Smooth muscle cell (in vitro differentiated cells): ENCODE data around the gene ABR. TPM values are rescaled to one million over a fixed set of nuclear protein-coding genes. Genes with fewer than 3 reads are reported as not detected.

Source experiments
- DNase-seq: peaks from one replicate; lab custom pipeline; 2025; ENCODE audit not compliant: unreplicated experiment; lab: John Stamatoyannopoulos, UW
- H2AFZ ChIP-seq: fragments of 200-600 bp; sonication (generic); 2 replicates; pipeline ENCODE4 v1.6.0; 2016; ENCODE audit warnings: antibody characterized with exemption, low read depth, mild to moderate bottlenecking
- H3F3A ChIP-seq: fragments of 200-600 bp; sonication (generic); 2 replicates; pipeline ENCODE4 v1.6.0; 2017; ENCODE audit warnings: antibody characterized with exemption, low read depth
- H3K27ac ChIP-seq: fragments of 200-600 bp; sonication (generic); 2 replicates; pipeline ENCODE4 v1.5.1; 2016; ENCODE audit warnings: low read depth, mild to moderate bottlenecking
- H3K27me3 ChIP-seq: fragments of 200-600 bp; sonication (generic); 2 replicates; pipeline ENCODE4 v1.6.1; 2016; ENCODE audit warnings: low read depth, mild to moderate bottlenecking
- H3K36me3 ChIP-seq: fragments of 200-600 bp; sonication (generic); 2 replicates; pipeline ENCODE4 v1.5.1; 2016; ENCODE audit warnings: low read depth
- H3K4me1 ChIP-seq: fragments of 200-600 bp; sonication (generic); 2 replicates; pipeline ENCODE4 v1.5.1; 2016; ENCODE audit warnings: low read depth
- H3K4me2 ChIP-seq: fragments of 200-600 bp; sonication (generic); 2 replicates; pipeline ENCODE4 v1.6.0; 2016; ENCODE audit warnings: mild to moderate bottlenecking
- H3K4me3 ChIP-seq: fragments of 200-600 bp; sonication (generic); 2 replicates; pipeline ENCODE4 v1.5.1; 2016; ENCODE audit warnings: mild to moderate bottlenecking
- H3K79me2 ChIP-seq: fragments of 200-600 bp; sonication (generic); 2 replicates; pipeline ENCODE4 v1.6.0; 2016; ENCODE audit warnings: low read depth, mild to moderate bottlenecking
- H3K9ac ChIP-seq: fragments of 200-600 bp; sonication (generic); 2 replicates; pipeline ENCODE4 v1.6.0; 2016; ENCODE audit warnings: low read depth
- H3K9me3 ChIP-seq: fragments of 200-600 bp; sonication (generic); replicated peaks from 2 replicates; pipeline ENCODE4 v1.5.1; 2016; ENCODE audit warnings: low read depth
- H4K20me1 ChIP-seq: fragments of 200-600 bp; sonication (generic); 2 replicates; pipeline ENCODE4 v1.6.0; 2016; ENCODE audit warnings: low read depth
- WGBS: methylation state at CpG from one replicate; pipeline ENCODE4 v1.1.7; 2016; ENCODE audit warnings: low lambda C conversion rate; 5-methylcytosine and 5-hydroxymethylcytosine counted together
- polyA plus RNA-seq: library from polyadenylated mRNA; unstranded; fragments of >200 nt; fragmentation: Nextera tagmentation; extraction: Ambion mirVana; gene quantifications from 2 replicates; pipeline ENCODE4 v1.2.1, GENCODE V29; 2016
- total RNA-seq: library from RNA; depleted of rRNA; stranded (reverse); fragments of >200 nt; gene quantifications from 2 replicates; pipeline ENCODE4 v1.2.3, GENCODE V29; 2014
- TF ChIP-seq, protein P1 (sequence below): fragments of 200-600 bp; sonication (generic); IDR thresholded peaks from 2 replicates; pipeline ENCODE4 v1.5.1; 2017; ENCODE audit warnings: borderline replicate concordance, mild to moderate bottlenecking, antibody characterized with exemption; ENCODE audit not compliant: insufficient read depth, poor library complexity, severe bottlenecking

The ABR gene
- total and polyA plus RNA-seq, 2 experiments from 2014 or later: 16.1 to 29.1 TPM

DNA sequence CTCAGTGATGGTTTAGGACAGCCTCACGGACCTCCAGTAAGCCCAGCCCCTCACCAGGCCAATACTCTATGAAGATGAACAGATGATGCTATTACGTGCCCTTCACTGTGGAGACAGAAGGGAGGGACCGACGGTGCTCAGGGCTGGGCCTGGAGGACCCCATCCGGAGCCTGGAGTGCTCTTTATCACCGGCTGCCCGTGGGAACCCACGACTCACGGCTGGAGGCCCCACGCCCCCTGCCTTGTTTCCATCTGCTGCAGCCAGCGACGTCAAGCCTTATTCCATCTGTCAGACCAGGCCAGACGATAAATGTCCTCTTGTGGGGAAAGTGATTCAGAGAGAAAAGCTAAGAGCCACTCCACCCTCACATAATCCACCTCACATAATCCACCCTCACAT lies 186.8 kb downstream of the ABR start:
- no peaks in the 10 kb centered on the region for H3K27me3 ChIP-seq
- no peaks in the 10 kb centered on the region for H3K9me3 ChIP-seq
- no peak overlapping the region for H3K9ac ChIP-seq
- H3F3A ChIP-seq: no peaks in the 10 kb centered on the region
- no peak for DNase-seq
- peaks cover 10% of the 10 kb centered on the region for H3K79me2 ChIP-seq
- no peak overlapping the region for H3K27ac ChIP-seq
- TF ChIP-seq, protein P1, sequence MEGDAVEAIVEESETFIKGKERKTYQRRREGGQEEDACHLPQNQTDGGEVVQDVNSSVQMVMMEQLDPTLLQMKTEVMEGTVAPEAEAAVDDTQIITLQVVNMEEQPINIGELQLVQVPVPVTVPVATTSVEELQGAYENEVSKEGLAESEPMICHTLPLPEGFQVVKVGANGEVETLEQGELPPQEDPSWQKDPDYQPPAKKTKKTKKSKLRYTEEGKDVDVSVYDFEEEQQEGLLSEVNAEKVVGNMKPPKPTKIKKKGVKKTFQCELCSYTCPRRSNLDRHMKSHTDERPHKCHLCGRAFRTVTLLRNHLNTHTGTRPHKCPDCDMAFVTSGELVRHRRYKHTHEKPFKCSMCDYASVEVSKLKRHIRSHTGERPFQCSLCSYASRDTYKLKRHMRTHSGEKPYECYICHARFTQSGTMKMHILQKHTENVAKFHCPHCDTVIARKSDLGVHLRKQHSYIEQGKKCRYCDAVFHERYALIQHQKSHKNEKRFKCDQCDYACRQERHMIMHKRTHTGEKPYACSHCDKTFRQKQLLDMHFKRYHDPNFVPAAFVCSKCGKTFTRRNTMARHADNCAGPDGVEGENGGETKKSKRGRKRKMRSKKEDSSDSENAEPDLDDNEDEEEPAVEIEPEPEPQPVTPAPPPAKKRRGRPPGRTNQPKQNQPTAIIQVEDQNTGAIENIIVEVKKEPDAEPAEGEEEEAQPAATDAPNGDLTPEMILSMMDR: no peak
- no peak overlapping the region for H2AFZ ChIP-seq
- H4K20me1 ChIP-seq: peaks cover 3% of the 10 kb centered on the region
- no peaks in the 10 kb centered on the region for H3K36me3 ChIP-seq
- no peak overlapping the region for H3K4me2 ChIP-seq
- WGBS: 59% methylated on average over 13 of the region's 13 CpGs
- H3K4me3 ChIP-seq: no peak overlapping the region
- H3K4me1 ChIP-seq: peaks cover 3% of the 10 kb centered on the region

DNA sequence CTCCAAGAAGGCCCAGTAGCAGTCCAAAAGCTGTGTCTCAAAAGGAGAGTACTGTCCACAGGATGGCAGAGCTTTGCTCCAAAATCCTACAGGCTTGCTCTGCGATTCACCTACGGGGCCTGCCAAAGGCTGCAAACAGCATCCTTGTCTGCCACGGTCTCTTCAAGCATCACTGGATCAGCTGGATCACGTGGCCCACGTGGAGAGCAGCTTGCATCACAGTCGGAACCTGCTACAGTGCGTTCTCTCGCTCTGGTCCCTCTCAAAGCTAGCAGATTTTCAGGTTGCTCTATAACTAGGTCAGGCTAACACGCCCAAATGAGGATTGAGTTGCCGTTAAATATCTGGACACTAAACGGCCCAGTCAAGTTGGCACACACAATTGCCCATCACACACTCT lies 191.2 kb downstream of the ABR start:
- Histone ChIP-seq H3K36me3 (no peaks in the 10 kb centered on the region), H4K20me1 (no peaks in the 10 kb centered on the region), H3K9me3 (no peaks in the 10 kb centered on the region), H3K27me3 (no peaks in the 10 kb centered on the region), H3K4me3 (no peak overlapping the region), H3K4me1 (no peaks in the 10 kb centered on the region), H3F3A (no peaks in the 10 kb centered on the region), H2AFZ (no peak overlapping the region), H3K9ac (no peak overlapping the region), H3K79me2 (no peaks in the 10 kb centered on the region), H3K27ac (no peak overlapping the region), H3K4me2 (no peak overlapping the region)
- TF ChIP-seq, protein P1: no peak
- DNase-seq: no peak
- WGBS: 95% methylated on average over 11 of the region's 11 CpGs

DNA sequence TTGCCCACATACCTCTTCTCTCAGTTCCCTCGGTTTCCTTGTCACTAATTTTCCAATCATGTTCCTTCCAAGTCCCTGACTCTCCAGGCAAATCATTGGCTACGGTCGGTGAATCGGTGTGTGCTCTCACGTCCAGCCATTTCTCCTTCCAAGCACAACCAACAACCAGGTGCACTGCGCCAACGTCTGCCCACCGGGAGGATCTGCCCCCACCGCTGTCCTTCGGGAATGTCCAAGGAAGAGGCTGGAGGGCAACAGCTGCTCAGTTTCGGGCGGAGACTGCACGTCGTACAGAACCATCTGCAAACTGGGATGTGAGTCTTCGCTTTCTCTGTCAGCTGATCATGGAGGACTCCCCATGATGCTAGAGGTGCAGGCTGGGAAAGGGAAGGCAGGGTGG lies 191.8 kb downstream of the ABR start:
- H3K4me1 ChIP-seq: no peaks in the 10 kb centered on the region
- WGBS: 91% methylated on average over 15 of the region's 15 CpGs

More for the DNA sequence above, 191.8 kb downstream of the ABR start:
- Histone ChIP-seq H3K27me3 (no peaks in the 10 kb centered on the region), H3K9me3 (no peaks in the 10 kb centered on the region), H3K36me3 (no peaks in the 10 kb centered on the region), H4K20me1 (no peaks in the 10 kb centered on the region), H3K4me3 (no peak overlapping the region), H3K9ac (no peak overlapping the region), H3K79me2 (no peaks in the 10 kb centered on the region), H2AFZ (no peak overlapping the region), H3K27ac (no peak overlapping the region), H3F3A (no peaks in the 10 kb centered on the region), H3K4me2 (no peak overlapping the region)
- TF ChIP-seq, protein P1: no peak
- no peak for DNase-seq
